ENCODE data around the gene DESI1.

DESI1 gene

DNA sequence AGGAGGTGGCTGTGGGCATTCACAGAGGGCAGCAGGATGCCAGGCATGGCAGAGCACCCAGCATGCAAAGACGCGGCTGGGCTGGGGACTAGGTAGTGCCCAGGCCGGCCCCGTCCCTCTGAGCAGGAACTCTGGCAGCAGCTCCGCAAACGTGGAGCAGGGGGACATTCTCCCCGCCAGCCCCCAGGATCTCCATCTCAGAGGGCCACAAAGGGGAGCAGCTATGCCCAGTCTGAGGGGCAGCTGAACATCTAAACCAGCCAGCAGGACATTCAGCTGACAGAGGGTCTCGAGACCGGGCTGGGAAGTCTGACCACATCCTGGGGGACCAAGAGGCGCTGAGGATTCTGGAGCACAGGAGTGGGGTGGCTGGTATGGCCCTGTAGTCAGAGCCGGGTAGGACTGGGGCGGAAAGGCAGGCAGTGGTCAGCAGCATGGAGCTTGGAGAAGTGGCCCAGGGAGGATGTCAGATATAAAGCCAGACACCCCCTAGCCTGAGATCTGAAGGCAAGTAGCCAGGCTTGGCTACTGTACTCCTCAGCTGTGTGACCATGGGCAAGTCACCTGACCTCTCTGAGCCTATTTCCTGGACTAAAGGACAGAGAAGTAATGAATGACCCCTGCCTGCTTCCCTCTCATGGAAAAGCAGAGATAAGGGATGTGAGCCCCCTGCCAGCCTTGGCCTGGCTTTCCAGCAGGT, 41.4 kb downstream of the DESI1 start:
- H3K27me3 ChIP-seq (ENCODE audit: insufficient read depth, low read length, poor library complexity, severe bottlenecking) = no peaks in the 10 kb centered on the region
- H3F3A ChIP-seq (ENCODE audit: low read depth) = no peaks in the 10 kb centered on the region
- H4K20me1 ChIP-seq (ENCODE audit: insufficient read depth, low read length, poor library complexity, severe bottlenecking) = no peaks in the 10 kb centered on the region
- no peaks in the 10 kb centered on the region for H3K4me1 ChIP-seq (ENCODE audit: insufficient read depth, low read length, poor library complexity, severe bottlenecking)
- no peaks in the 10 kb centered on the region for H3K9me2 ChIP-seq (replicated peaks; ENCODE audit: low read depth, low read length)
- H3K79me2 ChIP-seq (ENCODE audit: insufficient read depth, low read length) = no peaks in the 10 kb centered on the region
- no peak overlapping the region for H3K4me3 ChIP-seq (ENCODE audit: low read length, poor library complexity, severe bottlenecking)
- H3K9ac ChIP-seq (ENCODE audit: low read depth, low read length, poor library complexity, severe bottlenecking) = no peak overlapping the region
- no peaks in the 10 kb centered on the region for H3K9me3 ChIP-seq (ENCODE audit: insufficient read depth, low read depth, low read length)
- TF ChIP-seq EZH2phosphoT487 (IDR thresholded peaks at IDR 0.05; ENCODE audit: borderline replicate concordance) = no peak
- TF ChIP-seq, protein P1, sequence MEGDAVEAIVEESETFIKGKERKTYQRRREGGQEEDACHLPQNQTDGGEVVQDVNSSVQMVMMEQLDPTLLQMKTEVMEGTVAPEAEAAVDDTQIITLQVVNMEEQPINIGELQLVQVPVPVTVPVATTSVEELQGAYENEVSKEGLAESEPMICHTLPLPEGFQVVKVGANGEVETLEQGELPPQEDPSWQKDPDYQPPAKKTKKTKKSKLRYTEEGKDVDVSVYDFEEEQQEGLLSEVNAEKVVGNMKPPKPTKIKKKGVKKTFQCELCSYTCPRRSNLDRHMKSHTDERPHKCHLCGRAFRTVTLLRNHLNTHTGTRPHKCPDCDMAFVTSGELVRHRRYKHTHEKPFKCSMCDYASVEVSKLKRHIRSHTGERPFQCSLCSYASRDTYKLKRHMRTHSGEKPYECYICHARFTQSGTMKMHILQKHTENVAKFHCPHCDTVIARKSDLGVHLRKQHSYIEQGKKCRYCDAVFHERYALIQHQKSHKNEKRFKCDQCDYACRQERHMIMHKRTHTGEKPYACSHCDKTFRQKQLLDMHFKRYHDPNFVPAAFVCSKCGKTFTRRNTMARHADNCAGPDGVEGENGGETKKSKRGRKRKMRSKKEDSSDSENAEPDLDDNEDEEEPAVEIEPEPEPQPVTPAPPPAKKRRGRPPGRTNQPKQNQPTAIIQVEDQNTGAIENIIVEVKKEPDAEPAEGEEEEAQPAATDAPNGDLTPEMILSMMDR (conservative IDR thresholded peaks at IDR 0.05; ENCODE audit: low read length) = no peak
- no peak overlapping the region for H2AFZ ChIP-seq (ENCODE audit: low read length)
- H3K4me2 ChIP-seq (ENCODE audit: low read depth, low read length, poor library complexity, severe bottlenecking) = no peak overlapping the region
- H3K36me3 ChIP-seq (ENCODE audit: insufficient read depth, low read length) = no peaks in the 10 kb centered on the region

DNA sequence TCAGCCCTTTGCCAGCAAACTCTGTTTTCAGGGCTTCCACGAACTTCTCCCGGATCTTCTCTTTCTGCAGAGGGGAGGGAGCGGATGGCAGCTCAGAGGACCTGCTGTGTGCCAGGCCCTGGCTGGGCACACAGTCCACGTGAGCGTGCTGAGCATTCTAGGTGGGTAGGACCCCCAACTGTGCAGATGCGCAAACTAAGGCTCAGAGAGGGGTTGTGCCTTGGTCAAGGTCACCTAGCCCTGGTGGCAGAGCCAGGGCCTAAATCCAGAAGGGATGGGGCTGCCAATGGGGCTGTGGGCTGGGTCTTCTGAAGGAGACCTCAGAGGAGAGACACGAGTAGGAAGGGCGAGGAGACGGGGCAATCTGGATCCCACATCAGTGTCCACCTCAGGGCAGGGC, 42.0 kb downstream of the DESI1 start:
- TF ChIP-seq, protein P1 (conservative IDR thresholded peaks at IDR 0.05; ENCODE audit: low read length) = no peak
- TF ChIP-seq EZH2phosphoT487 (IDR thresholded peaks at IDR 0.05; ENCODE audit: borderline replicate concordance) = no peak
- Histone ChIP-seq H3K4me2 (ENCODE audit: low read depth, low read length, poor library complexity, severe bottlenecking) (no peak overlapping the region), H3K4me1 (ENCODE audit: insufficient read depth, low read length, poor library complexity, severe bottlenecking) (no peaks in the 10 kb centered on the region), H3K4me3 (ENCODE audit: low read length, poor library complexity, severe bottlenecking) (no peak overlapping the region), H2AFZ (ENCODE audit: low read length) (no peak overlapping the region), H4K20me1 (ENCODE audit: insufficient read depth, low read length, poor library complexity, severe bottlenecking) (no peaks in the 10 kb centered on the region), H3F3A (ENCODE audit: low read depth) (no peaks in the 10 kb centered on the region), H3K79me2 (ENCODE audit: insufficient read depth, low read length) (no peaks in the 10 kb centered on the region), H3K9me2 (replicated peaks; ENCODE audit: low read depth, low read length) (no peaks in the 10 kb centered on the region), H3K27me3 (ENCODE audit: insufficient read depth, low read length, poor library complexity, severe bottlenecking) (no peaks in the 10 kb centered on the region), H3K36me3 (ENCODE audit: insufficient read depth, low read length) (no peaks in the 10 kb centered on the region), H3K9me3 (ENCODE audit: insufficient read depth, low read depth, low read length) (no peaks in the 10 kb centered on the region), H3K9ac (ENCODE audit: low read depth, low read length, poor library complexity, severe bottlenecking) (no peak overlapping the region)

DNA sequence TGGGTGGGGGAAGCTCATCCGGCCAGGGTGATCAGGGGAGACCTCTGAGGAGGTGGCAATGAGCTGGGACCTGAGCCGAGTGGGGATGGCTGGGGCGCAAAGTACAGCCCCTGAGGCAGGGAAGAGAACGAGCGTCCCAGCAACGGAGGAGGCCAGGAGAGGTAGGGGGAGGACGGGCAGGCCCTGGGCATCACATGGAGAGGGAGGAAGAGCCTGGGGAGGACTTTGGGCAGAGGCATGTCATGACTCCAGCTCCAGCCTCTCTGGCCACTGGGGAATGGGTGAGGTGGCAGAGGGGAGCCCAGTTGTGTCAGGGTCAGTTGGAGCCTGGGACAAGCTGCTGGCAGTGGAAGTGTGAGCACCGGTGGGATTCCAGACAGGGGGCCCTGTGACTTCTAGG, 42.7 kb downstream of the DESI1 start:
- no peak overlapping the region for H3K4me2 ChIP-seq (ENCODE audit: low read depth, low read length, poor library complexity, severe bottlenecking)
- H2AFZ ChIP-seq (ENCODE audit: low read length) = no peak overlapping the region
- H3K36me3 ChIP-seq (ENCODE audit: insufficient read depth, low read length) = no peaks in the 10 kb centered on the region
- H3K9me3 ChIP-seq (ENCODE audit: insufficient read depth, low read depth, low read length) = no peaks in the 10 kb centered on the region
- no peak overlapping the region for H3K9ac ChIP-seq (ENCODE audit: low read depth, low read length, poor library complexity, severe bottlenecking)
- H3K9me2 ChIP-seq (replicated peaks; ENCODE audit: low read depth, low read length) = no peaks in the 10 kb centered on the region
- no peaks in the 10 kb centered on the region for H4K20me1 ChIP-seq (ENCODE audit: insufficient read depth, low read length, poor library complexity, severe bottlenecking)
- H3K27me3 ChIP-seq (ENCODE audit: insufficient read depth, low read length, poor library complexity, severe bottlenecking) = no peaks in the 10 kb centered on the region
- no peaks in the 10 kb centered on the region for H3K4me1 ChIP-seq (ENCODE audit: insufficient read depth, low read length, poor library complexity, severe bottlenecking)
- H3K4me3 ChIP-seq (ENCODE audit: low read length, poor library complexity, severe bottlenecking) = no peak overlapping the region
- H3K79me2 ChIP-seq (ENCODE audit: insufficient read depth, low read length) = no peaks in the 10 kb centered on the region
- no peaks in the 10 kb centered on the region for H3F3A ChIP-seq (ENCODE audit: low read depth)
- TF ChIP-seq EZH2phosphoT487 (IDR thresholded peaks at IDR 0.05; ENCODE audit: borderline replicate concordance) = no peak
- TF ChIP-seq, protein P1 (conservative IDR thresholded peaks at IDR 0.05; ENCODE audit: low read length) = no peak

All from Loucy (cell line).